ENCODE data around the gene TRAF3.
A peak's percentile ranks its signal among the peaks of the same experiment; 100 is the strongest.

TRAF3 gene

GRCh38 chr14:102779574-102780315 is 2.5 kb downstream of the TRAF3 start:
- no peak for DNase-seq

DNA sequence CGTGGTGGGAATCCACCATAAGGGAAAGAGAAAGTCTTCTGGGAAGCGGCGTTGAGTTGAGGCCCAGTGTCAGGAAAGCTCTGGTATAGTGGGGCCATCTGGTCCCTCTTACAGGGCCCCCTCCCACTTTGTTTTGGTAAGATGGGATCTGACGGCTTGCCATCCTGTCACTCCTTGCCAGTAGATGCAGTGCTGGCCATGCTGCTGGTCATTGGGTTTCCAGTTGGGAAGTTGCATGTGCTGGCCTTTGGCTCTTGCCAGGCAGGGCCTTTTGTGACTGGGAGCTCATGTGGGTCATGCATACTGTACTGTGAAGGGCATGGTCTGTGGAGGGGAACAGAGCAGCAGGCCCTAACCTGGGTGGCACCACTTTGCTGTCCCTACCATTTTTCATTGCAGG is 3.8 kb downstream of the TRAF3 start:
- DNase-seq, result no peak

GRCh38 chr14:102782974-102783373 is 5.7 kb downstream of the TRAF3 start:
- no peak for DNase-seq

GRCh38 chr14:102784892-102785594 is 7.8 kb downstream of the TRAF3 start:
- no peak for DNase-seq

DNA sequence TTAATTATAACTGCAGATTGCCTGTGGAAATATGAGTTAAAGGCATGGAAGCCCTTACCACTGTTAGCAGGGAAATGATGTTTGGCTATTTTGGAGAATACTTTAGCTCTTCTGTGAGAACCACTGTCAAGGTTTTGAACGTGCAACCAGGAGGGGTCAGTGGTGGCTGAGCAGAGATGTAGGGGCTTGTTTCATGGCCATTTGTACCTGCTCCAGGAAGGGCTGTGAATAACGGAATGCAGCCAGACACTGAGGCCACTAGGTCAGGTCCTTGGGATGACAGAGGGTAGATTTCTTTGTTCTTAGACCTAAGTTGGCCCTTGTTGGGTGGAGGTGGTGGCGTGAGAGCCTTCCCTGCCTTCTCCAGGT is 8.3 kb downstream of the TRAF3 start:
- DNase-seq, result no peak

DNA sequence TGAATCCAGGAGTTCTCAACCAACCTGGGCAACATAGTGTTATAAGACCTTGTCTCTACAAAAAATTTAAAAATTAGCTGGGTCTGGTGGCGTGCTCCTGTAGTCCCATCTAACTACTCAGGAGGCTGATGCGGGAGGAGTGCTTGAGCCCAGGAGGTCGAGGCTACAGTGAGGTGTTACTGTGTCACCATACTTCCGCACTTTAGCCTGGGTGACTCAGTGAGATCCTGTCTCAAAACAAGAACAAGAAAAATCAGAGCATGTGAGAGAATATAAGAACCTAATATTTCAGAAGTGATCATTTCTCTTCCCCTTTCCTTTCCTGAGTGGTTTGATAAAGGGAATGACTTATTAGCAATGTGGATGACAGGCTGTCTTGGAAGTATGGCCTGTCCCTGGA is 9.5 kb downstream of the TRAF3 start:
- no peak for DNase-seq

DNA sequence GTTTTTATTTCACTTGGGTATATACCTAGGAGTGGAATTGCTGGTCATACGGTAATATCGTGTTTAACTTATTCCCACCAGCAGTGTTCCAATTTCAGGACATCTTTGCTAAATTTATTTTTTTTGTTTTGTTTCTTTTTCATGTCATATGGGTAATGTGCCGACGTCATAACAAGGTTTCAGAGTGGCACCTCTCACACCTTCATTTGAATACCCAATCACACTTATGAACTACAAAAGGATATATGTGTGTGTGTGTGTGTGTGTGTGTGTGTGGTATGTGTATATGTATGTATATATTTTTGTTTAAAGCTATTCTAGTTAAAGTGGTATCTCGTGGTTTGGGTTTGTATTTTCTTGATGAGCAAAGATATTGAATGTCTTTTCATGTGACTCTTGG is 12.1 kb downstream of the TRAF3 start:
- no peak for DNase-seq

DNA sequence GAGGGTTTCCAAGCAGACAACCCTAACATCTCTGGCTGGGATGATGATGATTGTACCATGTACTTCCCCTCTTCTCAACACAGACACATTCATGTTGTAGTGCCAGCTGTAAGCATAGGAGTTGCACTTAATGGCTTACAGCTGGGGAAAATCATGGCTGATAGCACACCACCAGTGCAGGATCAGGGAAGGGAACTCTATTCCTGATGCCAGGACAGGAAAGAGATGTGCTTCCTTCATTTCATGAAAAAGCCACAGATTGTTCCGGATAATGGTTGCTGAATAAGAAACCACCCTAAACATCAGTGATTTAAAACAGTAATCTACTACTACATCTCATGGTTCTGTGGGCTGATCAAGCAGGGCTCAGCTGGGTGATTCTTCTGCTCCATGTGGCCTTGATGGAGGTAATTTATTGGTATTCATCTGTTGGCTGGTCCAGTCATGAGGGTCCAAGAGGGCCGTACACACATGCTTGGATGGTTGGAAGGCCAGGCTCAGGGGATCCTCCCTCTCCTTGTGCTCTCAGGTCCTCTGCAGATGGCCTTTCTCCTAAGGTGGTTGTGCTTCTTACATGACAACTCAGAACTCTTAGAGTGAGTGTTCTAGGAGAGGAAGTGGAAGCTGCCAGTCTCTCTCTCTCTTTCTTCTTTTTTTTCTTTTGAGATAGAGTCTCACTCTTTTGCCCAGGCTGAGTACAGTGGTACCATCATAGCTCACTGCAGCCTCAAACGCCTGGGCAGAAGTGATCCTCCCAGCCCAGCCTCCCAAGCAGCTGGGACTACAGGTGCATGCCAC is 16.5 kb downstream of the TRAF3 start:
- DNase-seq, result no peak

DNA sequence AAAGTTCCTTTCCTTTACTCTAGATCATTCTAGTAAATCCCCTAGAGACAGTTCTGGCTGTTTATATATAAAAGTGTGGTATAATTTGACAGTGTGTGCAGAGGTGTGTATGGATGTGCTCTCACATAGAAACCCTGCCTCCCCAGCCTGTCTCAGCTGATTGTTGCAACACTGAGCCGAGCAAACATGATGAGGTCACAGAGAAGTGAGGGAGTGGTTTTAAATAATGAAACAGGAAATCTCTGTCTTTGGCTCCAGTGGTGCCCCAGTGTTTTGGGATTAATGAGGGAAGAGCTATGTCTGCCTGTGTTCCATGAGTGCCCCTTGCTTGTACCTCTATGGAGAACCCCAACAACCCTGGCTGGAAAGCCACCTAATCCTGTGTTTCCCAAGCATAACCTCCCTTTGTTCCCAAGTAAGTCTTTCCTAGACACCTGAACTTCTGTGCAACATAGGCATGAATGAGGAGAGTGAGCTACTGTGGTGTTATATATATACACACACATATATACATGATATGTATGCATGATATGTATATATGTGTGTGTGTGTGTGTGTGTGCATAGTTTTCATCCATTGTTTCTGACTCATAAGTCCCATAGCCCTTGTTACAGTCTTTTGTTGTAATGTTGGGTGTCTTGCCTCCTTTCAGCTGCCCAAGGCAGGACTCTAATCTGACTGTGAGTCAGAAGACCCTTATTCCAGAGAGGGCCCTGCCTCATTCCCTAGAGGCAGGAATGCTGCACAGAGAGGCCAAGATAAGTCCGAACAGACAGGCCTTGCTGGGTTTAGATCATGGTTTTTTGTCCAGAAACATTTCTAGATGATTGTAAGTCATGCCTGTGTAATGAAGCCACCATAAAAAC is 18.0 kb downstream of the TRAF3 start:
- no peak for DNase-seq

DNA sequence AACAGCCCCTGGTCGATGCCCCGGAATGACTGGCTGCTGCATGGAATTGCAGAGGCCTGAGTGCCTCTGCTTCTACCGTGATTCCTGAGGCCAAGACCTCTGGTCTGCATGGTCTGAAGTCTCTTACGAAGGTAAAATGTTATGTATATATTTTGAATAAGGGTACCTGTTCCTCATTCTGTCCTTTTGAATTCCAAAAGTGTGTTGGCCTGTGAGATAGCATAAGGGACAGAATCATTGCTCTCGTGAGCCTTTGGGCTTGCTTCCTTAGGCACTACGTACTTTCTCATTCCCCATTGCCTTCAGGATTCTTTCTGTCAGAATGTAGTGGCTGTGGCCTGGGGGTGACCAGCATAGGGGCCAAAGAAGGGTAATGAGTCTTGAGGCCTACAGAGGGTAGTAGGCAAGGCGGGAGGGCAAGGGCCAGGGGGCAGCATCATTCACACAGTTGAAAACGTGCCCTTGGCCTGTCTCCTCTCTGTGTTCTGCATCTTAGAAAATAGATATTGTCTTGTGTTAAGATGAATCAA is 19.5 kb downstream of the TRAF3 start:
- DNase-seq, result no peak

DNA sequence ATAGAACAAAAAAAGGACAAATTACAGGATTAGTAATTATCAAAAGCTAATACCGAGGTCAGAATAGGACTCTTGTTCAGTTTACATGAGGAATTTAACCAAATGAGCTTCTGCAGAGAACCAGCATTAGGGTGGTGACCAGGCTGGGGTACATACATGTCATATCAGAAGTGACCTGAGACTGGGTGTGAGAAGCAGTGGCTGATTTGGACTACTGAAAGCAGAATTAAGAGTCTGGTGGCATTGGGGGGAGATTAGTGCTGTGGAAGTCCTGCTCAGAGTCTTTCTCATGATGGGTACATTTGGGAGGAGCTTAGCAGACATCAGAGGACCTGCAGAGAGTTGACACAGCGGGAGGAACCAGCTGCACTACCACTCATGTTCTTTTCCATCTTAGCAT is 21.7 kb downstream of the TRAF3 start:
- no peak for DNase-seq

GRCh38 chr14:102799684-102800562 is 22.7 kb downstream of the TRAF3 start:
- DNase-seq, result no peak

GRCh38 chr14:102802834-102803523 is 25.7 kb downstream of the TRAF3 start:
- DNase-seq, result no peak

GRCh38 chr14:102804858-102805257 is 27.6 kb downstream of the TRAF3 start:
- no peak for DNase-seq

- DNase-seq, result peak; percentile 39
These were observed 28.2 kb downstream of the TRAF3 start for GRCh38 chr14:102805371-102805891.

DNA sequence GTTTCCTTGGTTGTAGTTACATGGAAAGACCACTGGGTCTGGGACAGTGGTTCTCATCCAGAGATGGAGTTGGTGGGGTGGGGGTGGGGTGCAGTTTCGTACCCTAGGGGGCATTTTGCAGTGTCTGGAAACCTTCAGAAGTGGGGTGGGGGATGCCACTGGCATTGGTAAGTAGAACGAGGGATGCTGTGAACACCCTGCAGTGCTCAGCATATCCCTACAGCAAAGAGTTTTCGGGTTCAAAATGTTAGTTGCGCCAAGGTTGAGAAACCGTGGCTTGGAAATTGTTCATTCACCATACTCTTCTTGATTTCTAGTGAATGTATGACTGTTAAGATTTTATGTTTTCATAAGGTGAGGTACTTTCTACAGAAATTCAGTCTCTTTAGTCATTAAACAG is 28.7 kb downstream of the TRAF3 start:
- no peak for DNase-seq

DNA sequence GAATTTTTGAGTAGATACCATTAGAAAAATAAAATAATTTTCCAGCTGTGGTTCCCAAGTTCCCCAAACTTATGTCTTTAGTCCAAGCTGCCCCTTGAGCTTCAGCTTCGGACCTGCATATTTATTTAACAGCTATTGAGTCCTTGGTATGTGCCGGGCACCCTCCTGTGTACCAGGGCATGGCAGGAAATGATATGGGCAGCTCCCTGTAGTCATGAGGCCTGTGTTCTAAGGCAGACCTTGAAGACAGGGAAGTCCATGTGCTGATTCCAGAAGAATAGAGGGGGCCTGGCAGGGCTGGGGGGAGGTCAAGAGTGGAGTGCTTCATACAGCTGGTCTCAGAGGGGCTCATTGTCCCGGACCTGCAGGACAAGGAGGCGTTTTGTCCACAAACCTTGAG is 29.2 kb downstream of the TRAF3 start:
- DNase-seq, result no peak

GRCh38 chr14:102807013-102807406 is 29.8 kb downstream of the TRAF3 start:
- DNase-seq, result no peak

GRCh38 chr14:102809870-102810269 is 32.6 kb downstream of the TRAF3 start:
- DNase-seq, result no peak

DNA sequence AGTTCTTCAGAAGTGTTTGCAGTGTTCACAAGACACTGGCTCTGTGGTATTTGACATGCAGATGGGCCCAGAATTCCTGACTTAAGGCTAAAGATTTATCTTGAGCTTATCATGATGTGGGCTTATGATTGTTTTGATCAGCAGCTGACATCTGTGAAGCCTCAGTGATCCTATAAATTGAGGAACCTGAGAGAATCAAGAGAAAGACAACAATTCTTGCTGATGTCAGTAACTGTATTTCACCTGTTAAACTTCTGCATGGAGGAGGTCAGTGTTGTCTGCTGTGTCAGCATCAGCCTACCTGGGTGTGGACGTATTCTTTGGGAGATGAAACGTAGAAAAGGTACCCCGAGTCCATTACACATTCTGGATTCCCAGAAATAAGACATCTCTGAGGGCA is 33.3 kb downstream of the TRAF3 start:
- DNase-seq, result no peak

Data from stimulated activated CD4-positive, alpha-beta T cell treated with anti-CD3 and anti-CD28 coated beads, Interleukin-4, amount 100 ng/mL, for 1 hour (primary cell).